ENCODE results near the gene ATXN7L1. TPM values are rescaled to one million over a fixed set of nuclear protein-coding genes. Genes with fewer than 3 reads are reported as not detected.

The ATXN7L1 gene
- total RNA-seq, 1 donor: 17.3 TPM

DNA sequence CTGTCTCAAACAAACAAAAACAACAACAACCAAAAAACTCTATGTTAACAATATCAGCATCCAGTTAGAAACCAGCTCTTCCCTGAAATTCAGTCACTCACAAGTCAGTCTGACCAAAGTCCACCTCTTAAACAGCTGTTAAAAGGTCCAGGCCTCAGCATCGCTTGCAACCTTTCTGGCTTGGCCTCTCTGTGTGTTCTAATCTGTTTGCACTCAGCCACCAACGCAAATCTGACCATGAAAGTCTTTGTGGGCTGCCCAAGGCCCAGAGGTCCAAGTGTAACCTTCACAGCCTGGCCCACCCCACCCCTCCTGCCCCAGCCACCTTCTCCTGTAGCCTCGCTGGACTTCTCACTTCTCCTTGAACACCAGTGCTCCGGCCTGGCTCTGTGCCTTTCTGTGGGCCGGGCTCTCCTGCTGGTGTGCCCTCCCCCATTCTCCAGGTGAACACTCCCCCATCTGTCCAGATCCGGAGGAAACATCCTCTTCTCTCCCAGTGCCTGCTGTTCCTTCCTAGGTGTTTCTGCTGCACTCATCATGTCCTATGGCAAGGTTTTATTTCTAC is 222.9 kb downstream of the ATXN7L1 start:
- no peak overlapping the region for H3K4me3 ChIP-seq (ENCODE audit: low read depth, low read length)
- no peak for DNase-seq (ENCODE audit: low read depth)
- TF ChIP-seq, protein P1, sequence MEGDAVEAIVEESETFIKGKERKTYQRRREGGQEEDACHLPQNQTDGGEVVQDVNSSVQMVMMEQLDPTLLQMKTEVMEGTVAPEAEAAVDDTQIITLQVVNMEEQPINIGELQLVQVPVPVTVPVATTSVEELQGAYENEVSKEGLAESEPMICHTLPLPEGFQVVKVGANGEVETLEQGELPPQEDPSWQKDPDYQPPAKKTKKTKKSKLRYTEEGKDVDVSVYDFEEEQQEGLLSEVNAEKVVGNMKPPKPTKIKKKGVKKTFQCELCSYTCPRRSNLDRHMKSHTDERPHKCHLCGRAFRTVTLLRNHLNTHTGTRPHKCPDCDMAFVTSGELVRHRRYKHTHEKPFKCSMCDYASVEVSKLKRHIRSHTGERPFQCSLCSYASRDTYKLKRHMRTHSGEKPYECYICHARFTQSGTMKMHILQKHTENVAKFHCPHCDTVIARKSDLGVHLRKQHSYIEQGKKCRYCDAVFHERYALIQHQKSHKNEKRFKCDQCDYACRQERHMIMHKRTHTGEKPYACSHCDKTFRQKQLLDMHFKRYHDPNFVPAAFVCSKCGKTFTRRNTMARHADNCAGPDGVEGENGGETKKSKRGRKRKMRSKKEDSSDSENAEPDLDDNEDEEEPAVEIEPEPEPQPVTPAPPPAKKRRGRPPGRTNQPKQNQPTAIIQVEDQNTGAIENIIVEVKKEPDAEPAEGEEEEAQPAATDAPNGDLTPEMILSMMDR (IDR thresholded peaks at IDR 0.05; ENCODE audit: insufficient read depth, low read depth, low read length): no peak

DNA sequence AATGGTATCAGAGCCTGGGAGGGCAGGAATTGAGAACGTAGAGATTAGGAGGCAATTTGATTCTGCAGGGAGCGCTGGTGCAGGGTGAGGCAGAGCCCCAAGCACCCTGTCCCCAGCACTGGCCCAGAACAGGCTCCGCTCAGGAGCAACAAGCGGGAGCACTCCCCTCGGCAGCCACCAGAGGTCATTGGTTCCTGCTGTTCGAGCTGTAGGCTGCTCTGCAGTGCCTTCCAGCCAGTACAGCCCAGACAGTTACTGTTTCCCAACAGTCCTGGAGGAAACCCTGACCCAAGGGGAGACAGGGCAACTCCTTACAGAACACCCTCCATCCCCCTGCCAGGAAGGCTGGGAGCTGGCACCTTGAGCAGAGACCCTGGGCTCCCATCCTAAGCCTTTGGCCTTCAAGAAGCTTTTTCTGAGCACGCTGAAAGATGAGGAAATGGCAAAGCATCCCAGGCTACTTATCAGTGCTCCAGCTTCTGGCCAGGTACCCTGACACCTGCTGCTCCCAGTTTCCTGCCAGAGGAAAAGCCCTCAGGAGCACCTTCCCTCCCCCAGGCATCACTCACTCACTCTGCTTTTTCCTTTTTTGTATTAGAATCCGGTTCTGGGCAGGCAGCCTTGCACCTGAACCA is 223.9 kb downstream of the ATXN7L1 start:
- TF ChIP-seq, protein P1 (IDR thresholded peaks at IDR 0.05; ENCODE audit: insufficient read depth, low read depth, low read length): peak; percentile 94
- peak; percentile 77 for DNase-seq (ENCODE audit: low read depth)
- H3K4me3 ChIP-seq (ENCODE audit: low read depth, low read length): no peak overlapping the region

DNA sequence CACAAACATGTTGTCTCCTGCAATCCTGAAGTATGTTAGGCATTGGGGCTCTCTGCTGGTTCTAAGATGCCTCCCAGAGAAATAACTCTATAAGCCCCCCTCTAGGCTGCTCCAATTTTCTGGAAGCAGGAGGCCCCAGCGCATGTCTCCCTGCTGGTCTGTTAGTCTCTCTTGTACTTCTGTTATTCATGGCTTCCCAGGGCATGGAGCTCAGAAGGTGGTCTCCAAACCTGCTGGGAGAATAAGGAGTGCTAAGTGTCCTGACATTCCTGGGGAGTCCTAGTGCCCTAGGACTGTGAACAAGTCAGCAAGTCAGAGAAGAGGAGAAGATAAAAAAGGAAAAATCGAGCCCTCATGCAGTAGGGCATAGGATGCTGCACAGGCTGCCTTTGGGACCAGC is 224.6 kb downstream of the ATXN7L1 start:
- no peak for DNase-seq (ENCODE audit: low read depth)
- no peak overlapping the region for H3K4me3 ChIP-seq (ENCODE audit: low read depth, low read length)
- TF ChIP-seq, protein P1 (IDR thresholded peaks at IDR 0.05; ENCODE audit: insufficient read depth, low read depth, low read length): no peak

DNA sequence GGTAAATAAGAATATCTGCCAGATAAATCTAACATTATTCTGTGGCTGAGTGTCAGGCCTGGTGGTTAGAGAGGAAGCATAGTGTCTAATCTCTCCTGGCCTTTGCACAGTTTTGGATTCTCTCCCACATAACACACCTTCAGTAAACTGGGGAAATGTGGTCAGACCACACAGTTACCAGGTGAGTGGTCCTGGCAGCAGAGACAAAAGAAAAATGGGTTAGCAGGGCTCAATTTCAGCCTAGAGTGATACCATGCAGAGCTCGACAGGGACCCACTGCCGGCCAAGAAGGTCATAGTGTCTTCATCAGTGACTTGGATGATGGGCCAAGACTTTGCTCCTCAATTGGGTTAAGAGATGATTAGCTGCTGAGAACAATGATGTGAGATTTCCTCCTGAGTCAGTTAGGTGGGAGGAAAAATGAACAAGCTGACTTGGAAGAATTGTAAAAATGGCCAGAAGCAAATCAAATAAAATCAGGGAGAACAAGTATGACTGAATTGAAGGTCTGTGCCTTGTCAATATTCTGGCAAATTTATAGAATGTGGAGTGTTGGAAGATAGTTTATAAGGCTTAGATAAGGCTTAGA is 225.9 kb downstream of the ATXN7L1 start:
- H3K4me3 ChIP-seq (ENCODE audit: low read depth, low read length): no peak overlapping the region
- TF ChIP-seq, protein P1 (IDR thresholded peaks at IDR 0.05; ENCODE audit: insufficient read depth, low read depth, low read length): no peak
- DNase-seq (ENCODE audit: low read depth): no peak

DNA sequence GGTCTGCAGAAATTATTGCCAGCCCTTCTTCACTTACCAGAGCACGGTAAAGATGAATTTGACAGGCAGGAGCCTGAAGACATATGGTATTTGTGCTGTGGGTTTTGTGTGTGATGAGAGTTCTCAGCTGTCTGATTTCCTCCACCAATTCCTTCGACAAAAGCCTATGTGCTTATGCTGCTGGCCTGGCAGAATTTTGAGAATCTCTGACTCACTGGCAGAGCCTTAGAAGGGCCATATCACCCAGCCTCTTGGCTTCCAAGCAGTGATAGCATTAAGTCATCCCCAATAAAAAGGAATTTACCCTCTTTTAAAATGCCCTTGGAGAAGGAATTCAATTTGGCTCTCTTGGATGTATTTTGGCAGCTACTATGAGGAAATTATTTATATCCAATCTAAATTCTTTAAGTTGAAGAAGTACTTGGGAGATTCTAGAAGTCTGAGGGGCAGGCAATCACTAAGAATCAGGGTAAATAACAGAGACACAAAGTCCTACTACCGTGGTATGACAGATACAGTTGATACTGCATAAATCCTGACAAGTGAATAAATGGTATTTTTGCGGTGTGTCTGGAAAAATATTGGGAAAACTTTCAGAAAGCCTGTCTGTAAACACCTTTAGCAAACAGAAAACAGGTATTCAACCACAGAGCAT is 226.5 kb downstream of the ATXN7L1 start:
- TF ChIP-seq, protein P1 (IDR thresholded peaks at IDR 0.05; ENCODE audit: insufficient read depth, low read depth, low read length): no peak
- DNase-seq (ENCODE audit: low read depth): peak; percentile 16
- no peak overlapping the region for H3K4me3 ChIP-seq (ENCODE audit: low read depth, low read length)

DNA sequence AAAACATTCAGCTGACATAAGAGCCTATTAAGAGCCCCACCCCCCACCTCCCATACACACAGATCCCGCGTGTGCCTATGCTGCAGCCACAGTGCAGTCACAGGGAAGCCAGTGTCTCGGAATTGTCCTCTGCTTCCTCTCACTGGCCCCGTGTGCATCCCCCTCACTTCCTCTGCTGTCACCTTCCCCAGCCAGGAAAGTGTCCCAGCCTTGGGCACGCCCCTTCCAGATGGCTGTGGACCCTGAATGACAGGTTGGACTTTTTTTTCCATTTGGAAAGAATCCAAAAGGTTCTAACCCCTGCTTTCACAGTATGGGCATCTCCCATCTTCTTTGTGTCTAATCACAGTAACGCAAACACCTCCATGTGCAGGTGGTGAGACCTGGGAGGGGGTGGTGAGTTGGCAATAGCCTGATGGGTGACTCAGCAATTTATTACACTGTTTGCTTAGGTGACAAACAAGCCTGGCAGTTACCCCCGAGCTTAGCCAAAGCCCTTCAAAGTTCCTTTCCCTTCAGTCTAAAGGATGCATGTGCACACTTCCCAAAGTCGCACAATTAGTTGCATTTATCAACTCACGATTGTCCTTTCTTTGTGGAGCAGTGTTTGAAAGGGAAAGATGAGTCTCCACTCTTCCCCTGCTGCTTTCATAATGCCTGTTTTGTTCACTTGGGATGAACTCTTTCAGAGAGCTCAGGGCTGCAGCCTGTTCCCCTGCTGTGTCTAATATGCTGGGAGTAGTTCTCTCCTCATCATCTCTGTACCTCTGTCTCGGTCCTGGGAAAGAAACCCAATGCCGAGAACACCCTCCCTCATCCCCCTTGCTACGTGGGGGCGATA is 227.6 kb downstream of the ATXN7L1 start:
- no peak for DNase-seq (ENCODE audit: low read depth)
- TF ChIP-seq, protein P1 (IDR thresholded peaks at IDR 0.05; ENCODE audit: insufficient read depth, low read depth, low read length): no peak
- H3K4me3 ChIP-seq (ENCODE audit: low read depth, low read length): no peak overlapping the region

Measured in fibroblast of villous mesenchyme (primary cell).